ENCODE measurements around the gene APOH.

APOH gene

DNA sequence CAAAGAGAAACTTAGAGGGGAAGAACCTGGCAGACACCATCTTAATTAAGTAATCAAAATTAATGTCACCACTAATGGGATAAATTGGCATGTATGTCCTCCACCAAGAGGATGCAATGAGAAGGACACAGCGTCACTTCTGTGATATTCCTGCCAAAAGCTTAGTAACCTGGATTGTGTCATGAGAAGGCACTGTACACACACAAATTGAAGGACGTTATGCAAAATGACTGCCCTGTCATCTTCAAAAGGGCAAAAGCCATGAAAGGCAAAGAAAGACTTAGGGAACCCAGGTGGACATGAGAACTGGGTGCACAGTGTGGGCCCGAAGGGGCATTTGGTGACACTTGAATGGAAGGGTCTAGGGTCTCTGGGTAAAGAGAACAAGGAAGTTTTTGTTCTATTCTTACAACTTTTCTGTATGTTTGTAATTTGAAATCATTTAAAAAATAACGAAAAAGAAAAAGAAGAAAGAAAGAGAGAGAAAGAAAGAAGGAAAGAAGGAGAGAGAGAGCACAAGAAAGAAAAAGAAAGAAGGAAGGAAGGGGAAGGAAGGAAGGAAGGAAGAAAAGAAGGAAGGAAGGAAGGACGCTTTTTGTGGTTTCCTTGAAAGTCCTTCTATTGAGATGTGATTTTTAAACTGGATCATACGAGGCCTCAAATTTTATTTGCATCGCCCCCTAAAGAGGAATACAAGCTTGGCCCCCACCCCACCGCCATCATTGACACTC, 4.0 kb upstream of the APOH start:
- peak; percentile 20 for DNase-seq

DNA sequence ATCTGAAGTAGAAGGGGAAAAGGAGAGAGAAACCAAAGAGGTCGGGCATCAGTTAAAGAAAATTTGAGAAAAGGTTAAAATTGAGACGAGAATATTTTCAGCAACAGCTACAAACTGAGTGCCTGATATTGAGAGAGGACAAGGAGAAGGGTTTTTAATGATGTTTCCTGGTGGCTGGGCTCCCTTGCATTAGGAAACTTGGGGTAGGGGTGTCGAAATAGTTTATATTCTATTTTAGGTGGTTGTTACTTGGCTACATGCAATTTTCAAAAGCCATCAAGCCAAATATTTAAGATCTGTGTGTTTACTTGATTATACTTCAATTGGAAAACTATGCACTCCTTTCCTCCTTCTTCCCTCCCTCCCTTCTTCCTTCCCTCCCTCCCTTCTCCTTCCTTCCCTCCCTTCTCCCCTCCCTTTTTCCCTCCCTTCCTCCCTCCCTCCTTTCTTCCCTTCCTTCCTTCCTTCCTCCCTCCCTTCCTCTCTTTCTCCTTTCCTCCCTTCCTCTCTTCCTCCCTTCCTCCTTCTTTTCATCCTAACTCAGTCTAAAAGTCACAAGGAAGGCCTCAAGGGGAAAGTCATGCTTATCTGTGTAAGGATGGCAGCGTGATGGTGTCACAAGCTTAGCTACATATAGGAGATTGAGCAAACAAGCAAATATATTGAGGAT, 1.8 kb upstream of the APOH start:
- no peak for DNase-seq

DNA sequence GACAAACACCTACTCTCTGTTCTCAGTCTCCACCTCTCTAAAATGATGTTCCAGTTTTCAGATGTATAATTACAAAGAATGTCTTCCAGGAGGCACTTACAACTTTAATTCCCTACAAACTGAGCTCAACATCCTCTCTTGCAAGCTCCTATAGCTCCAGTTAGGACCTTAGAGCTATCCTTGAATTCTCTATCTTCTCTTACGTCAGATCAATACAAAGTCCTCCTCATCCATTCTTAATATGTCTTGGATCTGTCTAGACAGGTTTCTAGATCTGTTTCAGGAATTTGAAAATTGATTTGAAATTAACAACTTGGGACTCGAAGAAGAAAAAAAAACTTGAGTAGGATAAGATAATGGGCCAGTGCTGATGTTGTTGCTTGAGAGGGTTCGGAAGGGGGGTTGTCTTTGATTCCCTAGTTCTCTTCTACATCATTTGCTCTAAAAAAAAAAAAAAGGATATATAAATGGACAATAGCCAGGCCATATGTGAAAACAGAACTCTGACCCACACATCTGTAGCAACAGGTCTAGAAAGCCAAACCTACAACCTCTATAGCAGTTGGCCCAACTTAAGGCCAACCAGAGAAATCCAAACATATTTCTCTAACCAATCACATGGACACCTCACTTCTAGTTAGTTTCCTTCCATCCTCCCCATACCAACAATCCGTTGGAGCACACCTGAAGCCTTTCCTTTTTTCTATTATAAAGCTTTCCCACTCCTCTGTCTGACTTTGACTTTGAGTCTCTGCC, 746 bp upstream of the APOH start:
- DNase-seq: no peak

DNA sequence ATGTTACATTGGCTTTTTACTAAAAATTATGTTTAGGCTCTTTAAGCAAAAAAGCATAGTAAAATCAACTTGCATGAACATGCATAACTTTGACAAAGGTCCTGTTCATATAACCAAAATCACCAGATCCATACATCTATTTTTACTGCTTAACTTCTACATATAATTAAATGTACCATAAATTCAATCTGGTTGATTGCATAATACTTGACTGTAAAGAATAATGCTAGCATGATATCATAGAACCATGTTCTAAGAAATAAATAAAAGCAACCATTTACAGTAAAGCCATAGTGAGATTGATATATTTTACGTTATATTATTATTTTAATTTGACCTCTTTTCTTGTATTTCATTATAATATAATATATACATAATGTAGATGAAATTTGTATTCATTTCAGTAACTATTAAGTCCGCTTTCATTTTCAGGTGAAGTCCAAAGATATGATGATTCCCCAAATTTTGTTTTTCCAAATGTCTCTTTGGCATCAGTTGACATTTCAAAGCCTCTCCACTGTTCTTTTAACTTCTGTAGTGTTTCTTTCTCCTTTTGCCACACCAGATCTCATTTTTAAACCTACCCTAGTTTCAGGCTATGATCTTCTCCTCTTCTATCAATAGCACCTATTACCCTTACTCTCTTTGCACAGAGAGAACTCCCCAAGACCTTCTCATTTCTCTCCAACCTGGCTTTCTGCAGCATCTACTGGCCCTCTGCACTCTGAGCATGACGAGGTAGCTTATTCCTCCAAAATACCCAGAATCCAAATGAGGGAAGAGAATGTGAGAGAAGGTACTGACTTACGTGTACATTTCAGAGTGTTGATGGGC, 1.8 kb downstream of the APOH start:
- no peak for DNase-seq

DNA sequence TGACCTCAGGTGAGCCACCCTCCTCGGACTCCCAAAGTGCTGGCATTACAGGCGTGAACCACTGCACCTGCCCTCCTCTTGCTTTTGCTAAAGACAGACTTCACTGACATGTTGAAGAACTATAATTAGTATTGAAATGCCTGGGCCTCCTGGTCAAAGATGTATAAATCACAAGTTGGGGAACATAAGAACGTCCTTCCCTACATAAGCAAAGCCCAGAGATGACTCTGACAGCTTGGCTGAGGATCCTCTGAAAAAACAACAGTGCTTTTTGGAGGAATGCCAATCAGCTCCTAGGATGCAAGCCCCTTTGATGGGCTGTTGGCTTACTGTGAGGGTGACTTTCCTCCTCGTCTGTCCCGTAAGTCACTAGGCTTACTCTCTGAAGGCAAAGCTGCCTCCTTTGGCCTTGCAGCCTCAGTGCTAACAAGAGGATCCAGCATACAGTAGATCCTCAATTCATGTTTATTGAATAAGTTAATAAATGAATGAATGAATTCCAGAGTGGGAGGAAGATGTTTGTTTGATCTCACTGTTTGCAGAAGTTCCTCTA, 6.3 kb downstream of the APOH start:
- no peak for DNase-seq

DNA sequence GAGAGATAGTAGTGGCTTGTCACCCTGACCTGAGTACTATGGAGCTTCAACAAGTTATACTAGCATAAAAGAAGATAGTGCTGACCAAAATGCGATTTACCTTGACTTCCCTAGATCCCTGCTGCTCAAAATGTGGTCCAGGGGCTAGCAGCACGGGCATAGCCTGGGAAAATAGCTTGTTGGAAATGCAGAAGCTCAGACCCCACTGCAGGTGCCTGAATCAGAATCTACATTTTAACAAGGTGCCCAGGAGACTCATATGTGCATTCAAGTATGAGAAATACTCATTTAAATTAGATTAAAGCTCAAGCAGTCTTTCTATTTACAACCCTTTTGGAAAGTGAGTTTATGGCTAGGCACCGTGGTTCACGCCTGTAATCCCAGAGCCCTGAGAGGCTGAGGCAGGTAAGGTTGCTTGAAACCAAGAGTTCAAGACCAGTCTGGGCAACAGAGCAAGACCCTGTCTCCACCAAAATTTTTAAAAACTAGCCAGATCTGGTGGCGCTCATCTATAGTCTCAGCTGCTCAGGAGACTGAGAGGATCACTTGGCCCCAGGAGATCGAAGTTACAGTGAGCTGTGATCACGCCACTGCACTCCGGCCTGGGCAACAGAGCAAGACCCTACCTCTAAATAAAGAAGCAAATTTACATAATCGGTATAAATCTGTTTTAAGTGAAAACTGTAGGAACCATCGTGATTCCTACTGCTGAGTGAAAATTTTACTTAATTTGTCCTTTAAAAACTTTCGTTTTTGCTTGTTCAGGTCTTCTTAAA, 7.3 kb downstream of the APOH start:
- no peak for DNase-seq

DNA sequence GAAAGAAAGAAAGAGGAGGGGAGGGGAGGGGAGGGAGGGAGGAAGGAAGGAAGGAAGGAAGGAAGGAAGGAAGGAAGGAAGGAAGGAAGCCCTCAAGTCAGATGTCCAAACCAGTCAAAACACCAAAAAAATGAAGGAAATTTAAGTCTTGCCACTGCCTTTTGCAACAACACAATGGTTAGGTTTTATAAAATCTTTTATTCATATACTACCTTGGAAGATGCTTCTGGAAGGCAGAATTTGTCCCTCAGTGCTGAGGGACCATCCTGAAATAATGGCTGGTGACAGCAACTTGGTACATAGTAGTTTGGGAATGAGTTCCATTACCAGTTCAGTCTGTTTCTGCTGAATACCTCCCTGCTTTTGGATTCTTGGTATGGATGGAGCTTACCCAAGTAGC, 7.9 kb downstream of the APOH start:
- no peak for DNase-seq

DNA sequence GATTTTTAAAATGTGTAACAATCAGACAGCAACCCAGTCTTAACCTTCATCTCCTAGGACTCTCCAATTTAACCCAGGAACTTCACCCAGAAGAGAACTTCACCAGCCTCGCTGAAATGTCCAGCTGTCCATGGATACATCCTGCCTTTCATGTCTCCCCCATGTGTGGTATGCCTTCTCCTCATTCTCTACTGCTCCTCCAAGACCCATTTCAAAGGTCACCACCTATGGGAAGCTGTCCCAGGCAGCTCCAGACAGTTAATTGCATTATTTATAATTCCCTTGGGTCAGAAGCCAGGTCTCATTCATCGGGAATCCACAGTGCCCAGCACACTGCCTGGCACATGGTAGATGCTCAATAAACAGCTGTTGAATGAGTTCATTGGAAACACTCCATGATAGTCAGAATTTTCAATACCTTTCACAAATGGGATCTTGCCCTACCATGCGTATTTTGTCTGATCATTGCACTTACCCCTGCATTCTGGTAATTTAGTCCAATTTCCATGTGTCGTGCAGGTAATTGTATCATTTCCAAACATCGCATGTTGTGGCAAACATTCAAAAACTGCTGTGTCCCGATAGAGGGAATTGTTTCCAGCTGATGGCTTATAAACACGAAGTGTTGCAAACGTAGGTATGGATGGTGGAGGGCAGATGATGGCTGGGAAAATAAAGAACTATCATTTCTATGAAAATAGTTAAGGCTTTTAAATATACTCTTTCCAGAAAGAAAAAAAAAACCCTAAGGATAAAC, 9.0 kb downstream of the APOH start:
- no peak for DNase-seq

DNA sequence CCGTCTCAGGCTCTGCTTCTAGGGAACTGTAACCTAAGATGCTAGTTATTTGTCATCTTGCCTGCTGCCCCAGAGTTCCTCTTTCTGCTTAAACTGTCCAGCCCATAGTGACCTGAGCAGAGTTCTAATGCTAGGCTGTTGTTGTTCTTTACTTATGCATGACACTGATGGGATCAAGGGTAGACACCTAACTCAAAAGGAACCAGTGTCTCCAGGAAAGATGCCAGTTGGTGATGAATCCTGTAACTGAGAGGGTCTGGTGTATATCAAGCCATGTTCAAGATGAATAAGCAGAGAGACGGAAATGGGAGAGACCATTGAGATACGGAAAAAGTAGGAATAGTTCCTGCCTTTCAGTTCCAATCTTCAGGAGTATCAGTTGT, 13.7 kb downstream of the APOH start:
- no peak for DNase-seq

DNA sequence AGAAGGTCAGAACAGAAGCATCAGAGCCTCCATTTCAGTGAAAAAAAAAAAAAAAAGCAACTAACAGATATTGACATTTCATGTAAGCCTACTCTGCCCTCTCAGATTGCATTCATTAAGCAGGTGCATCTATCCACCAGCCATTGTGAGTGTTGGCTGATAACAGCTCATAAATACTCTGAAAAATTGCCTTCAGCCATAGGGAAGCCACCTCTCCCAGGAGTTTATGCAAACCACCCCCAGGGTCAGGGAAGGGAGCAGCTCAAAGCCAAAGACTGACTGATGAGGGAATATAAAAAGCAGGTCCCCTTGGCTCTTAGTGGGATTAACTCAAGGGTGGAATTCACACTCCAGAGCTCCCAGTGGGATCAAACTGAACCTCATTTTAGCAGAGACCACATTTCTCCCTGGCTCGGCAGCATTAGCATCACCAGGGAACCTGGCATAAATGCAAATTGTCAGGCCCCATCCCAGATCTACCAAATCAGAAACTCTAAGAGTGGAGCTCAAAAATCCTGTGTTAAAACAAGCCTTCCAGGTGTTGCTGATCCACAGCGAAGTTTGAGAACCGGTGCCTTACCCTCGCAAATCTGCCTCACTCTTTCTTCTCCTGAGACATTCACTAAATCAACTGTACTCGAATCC, 14.2 kb downstream of the APOH start:
- peak; percentile 20 for DNase-seq

DNA sequence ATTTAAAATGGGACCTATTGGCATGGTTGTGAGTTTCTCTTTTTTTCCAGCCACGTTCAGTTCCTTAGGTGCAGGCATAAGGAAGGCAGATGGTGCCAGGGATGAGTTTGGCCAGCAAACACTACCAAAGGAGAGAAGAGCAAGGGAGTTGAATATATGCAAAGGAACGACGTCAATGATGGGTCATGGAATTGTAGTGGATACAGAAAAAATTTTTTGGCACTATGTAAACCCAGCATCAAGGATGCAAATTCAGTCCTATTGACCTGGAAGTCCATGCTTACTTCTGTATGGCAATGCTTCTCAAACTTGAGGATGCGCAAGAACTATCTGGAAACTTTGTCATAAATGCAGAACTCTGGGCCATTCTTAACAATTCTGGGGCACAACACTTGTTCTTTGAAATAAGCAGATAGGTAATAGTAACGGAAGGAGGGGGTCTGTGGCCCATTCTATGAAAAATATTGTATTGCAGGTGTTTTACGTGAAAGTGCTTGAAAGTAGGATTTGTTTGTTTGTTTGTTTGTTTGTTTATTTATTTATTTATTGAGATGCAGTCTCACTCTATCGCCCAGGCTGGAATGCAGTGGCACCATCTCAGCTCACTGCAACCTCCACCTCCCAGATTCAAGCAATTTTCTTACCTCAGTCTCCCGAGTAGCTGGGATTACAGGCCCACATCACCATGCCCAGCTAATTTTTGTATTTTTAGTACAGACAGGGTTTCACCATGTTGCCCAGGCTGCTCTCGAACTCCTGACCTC, 18.0 kb downstream of the APOH start:
- DNase-seq: no peak

DNA sequence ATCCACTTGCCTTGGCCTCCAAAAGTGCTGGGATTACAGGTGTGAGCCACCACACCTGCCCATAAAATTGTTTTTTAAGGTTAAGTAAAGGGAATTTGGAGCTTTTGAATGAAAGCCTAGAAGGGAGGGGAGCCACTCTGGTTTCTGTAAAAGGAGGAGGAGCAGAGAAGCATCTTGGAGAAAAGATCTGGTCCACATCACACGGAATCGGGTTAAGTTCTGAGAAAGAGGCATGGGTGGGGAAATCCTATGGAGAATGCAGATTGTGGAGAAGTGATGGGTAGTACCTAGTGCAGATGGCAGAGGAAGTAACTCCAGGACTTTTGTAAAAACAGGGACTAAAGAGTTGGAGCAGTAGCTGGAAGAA, 19.0 kb downstream of the APOH start:
- no peak for DNase-seq

DNA sequence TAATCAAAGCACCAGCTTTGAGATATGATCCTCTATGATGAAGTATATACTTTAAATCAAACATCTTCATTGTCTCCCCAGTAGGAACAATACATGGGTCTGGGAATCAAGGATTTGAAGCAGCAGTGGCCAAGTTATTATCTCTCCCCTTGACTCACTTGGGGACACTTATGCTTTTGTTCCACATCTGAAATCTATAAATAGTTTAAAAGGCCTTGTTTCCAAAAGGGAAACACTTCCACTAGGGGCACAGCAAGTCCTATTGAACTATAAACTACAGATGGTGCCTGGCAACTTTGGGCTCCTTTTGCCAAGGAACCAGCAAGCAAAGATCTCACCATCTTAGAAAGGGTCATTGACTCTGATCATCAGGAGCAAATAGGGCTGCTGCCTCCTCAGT, 21.3 kb downstream of the APOH start:
- no peak for DNase-seq

DNA sequence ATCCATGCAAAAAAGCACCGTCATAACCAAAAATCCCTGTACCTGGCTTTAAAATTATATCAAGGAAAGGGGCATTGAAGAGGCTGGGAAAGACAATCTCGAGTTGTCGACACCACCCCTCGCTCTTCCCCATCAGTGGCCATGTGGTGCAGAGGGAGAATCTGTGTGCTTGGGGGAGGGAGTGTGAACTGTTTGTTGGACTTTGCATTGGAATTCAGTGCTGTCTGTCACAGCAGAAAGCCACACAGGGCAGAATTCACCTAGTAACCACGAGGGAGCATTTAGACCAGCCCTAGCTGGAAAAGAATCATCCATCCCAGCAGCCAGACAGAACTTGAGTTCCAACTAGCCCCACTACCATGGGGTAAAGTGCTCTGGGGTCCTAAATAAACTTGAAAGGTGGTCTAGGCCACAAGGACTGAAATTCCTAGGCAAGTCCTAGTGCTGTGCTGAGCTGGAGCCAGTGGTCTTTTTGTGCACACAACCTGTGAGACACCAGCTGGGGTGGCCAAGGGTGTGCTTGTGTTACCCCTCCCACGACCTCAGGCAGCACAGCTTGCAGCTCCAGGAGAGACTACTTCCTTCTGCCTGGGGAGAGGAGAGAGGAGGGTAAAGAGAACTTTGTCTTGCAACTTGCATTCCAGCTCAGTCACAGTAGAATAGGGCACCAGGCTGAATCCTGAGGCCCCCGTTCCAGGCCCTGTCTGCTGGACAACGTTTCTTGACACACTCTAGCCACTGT, 25.8 kb downstream of the APOH start:
- no peak for DNase-seq

DNA sequence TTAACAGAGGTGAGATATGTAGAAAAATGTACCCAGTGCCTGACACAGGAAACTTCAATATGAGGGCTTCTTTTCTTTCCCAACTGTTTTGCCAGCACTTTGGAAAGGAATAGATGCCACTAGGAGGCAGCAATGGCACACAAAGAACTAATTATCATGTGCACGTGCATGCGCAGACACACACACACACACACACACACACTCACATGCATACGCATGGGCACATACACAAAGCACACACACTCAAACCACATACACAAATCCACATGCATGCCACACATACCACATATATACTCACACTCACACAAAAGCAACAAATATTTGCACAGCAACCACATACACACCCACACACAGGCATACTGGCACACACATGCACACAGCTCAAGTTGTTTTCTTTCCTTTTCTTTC, 28.5 kb downstream of the APOH start:
- peak; percentile 89 for DNase-seq

DNA sequence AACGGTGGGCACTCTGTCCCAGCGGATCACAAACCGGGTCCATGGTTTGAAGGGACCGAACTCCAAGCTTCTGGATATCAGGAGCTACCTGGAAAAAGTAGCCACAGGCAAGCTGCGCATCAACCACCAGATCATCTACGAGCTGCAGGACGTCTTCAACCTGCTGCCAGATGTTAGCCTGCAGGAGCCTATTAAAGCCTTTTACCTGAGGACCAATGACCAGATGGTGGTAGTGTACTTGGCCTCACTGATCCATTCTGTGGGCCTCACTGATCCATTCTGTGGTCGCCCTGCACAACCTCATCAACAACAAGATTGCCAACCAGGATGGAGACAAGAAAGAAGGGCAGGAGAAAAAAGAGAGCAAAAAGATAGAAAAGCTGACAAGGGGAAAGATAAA, 31.0 kb downstream of the APOH start:
- DNase-seq: no peak

DNA sequence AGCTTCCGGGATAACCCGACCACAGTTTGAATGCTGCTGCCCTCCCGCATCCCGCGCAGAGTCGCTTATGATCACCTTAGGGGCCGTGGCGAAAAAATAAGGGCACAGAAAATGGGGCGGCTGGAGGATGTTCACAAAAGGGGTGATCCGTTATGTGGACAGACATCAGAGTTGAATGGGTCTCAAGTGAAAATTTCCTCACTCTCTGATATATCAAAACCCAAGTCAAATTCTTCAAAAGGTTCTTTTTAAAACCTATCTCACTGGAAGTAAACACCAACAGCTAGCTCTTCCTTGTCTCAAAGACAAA, 36.9 kb downstream of the APOH start:
- DNase-seq: no peak

DNA sequence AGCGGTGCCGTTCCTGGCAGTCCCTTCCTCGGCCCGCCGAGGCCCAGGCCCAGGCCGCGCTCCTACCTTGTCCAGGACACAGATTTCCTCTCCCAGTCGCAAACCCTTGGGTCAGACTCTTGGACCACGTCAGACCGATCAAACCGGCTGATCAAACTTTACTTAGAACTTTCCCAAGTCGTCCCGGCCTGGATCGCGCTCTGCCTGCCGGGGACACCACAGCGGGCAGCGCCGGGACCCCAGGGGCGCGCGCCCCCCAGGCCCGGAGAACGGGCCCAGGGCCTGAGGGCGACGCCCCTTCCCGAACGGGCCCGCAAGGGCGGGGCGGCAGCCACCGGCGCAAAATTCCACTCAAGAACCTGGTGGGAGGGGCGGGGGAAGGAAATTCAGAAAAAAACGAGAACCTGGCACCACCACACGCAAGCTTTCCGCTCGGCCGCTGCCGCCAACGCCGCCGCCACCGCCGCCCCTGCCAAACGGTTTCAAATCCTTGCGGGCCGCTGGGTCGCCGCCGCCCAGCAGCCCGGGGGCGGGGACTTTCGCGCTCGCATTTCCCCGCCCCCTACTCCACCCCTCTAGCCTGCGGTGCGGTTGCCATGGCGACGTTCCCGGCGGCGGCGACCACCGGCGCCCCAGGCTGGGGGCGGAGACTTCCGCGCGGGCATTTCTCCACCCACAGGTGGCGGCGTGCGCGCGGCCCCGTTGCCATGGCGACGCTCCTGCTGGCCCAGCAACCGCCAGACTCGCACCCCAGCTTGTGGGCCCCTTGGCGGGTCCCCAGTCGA, 37.4 kb downstream of the APOH start, which contains the start of gene CEP112:
Gene CEP112 (minus strand): TSS at position 541 of the 785 bp plus-strand sequence.
- peak; percentile 93 for DNase-seq
